Caco-2 (cell line): ENCODE results near the gene MYDGF. TPM values are rescaled to one million over a fixed set of nuclear protein-coding genes. Genes with fewer than 3 reads are reported as not detected.

Experiments
- BruUV-seq: library from RNA; stranded (reverse); fragments of 400-500 nt; replicated peaks from 2 replicates; lab custom pipeline; 2021; lab: Mats Ljungman, UMichigan
- CTCF ChIA-PET: fragments of 300-600 bp; sonication (Branson Sonifier 250); formaldehyde crosslinking; loops from one replicate; lab custom pipeline; 2022; ENCODE audit warnings: antibody characterized with exemption; lab: Charles Lee
- POLR2A ChIA-PET: fragments of 300-600 bp; sonication (Branson Sonifier 250); formaldehyde crosslinking; loops from one replicate; lab custom pipeline; 2022; ENCODE audit warnings: antibody characterized with exemption; lab: Charles Lee
- DNase-seq, 2 experiments: peaks; one replicate each; pipeline versions ENCODE4 v3.0.0 to v3.0.0-alpha.2; 2020 to 2022
- H3K27me3 ChIP-seq: replicated peaks from 2 replicates; pipeline ENCODE4 v1.6.0; 2011; ENCODE audit warnings: low read length; ENCODE audit not compliant: control insufficient read depth, insufficient read depth
- H3K36me3 ChIP-seq: 2 replicates; pipeline ENCODE4 v1.5.1; 2011; ENCODE audit warnings: low read length; ENCODE audit not compliant: control insufficient read depth, insufficient read depth
- H3K4me1 ChIP-seq: fragments of 250-450 bp; sonication (Bioruptor Pico); 2 replicates; pipeline ENCODE4 v1.5.1; 2020; ENCODE audit warnings: mild to moderate bottlenecking
- H3K4me3 ChIP-seq: 2 replicates; pipeline ENCODE4 v1.5.1; 2011; ENCODE audit warnings: low read depth, mild to moderate bottlenecking, control low read depth, low read length
- H3K9me3 ChIP-seq: fragments of 250-450 bp; sonication (Bioruptor Pico); 2 replicates; pipeline ENCODE4 v1.5.1; 2020; ENCODE audit warnings: mild to moderate bottlenecking, moderate library complexity
- H3K27ac Mint-ChIP-seq: one replicate; pipeline ENCODE4 v1.8.0; 2022; ENCODE audit warnings: mixed read lengths; ENCODE audit not compliant: unreplicated experiment
- H3K27me3 Mint-ChIP-seq: one replicate; pipeline ENCODE4 v1.8.0; 2022; ENCODE audit warnings: mixed read lengths; ENCODE audit not compliant: insufficient read depth, unreplicated experiment
- H3K36me3 Mint-ChIP-seq: one replicate; pipeline ENCODE4 v1.8.0; 2022; ENCODE audit warnings: mild to moderate bottlenecking, mixed read lengths; ENCODE audit not compliant: insufficient read depth, unreplicated experiment
- H3K4me1 Mint-ChIP-seq: one replicate; pipeline ENCODE4 v1.8.0; 2022; ENCODE audit warnings: low read depth, mixed read lengths; ENCODE audit not compliant: unreplicated experiment
- H3K4me3 Mint-ChIP-seq: one replicate; pipeline ENCODE4 v1.8.0; 2022; ENCODE audit warnings: mild to moderate bottlenecking, moderate library complexity, mixed read lengths; ENCODE audit not compliant: unreplicated experiment
- H3K9me3 Mint-ChIP-seq: one replicate; pipeline ENCODE4 v1.8.0; 2022; ENCODE audit warnings: mixed read lengths; ENCODE audit not compliant: unreplicated experiment
- intact Hi-C: fragments of 100-400 bp; cut with micrococcal nuclease; formaldehyde crosslinking; loops from one replicate; pipeline ENCODE4 v1.10.0; 2022; ENCODE audit not compliant: unreplicated experiment
- total RNA-seq: library from RNA; stranded (reverse); gene quantifications from 2 replicates; pipeline ENCODE4 v1.2.3, GENCODE V29; 2022
- TF ChIP-seq, protein P1 (sequence below), 2 experiments: fragments of 200-600 bp in 1 of 2; IDR thresholded peaks; 1 replicate in 1 of 2; 2 replicates in 1 of 2; pipeline versions ENCODE4 v1.5.1 to v1.8.0; 2011 to 2022; ENCODE audit warnings: antibody characterized with exemption in 1 of 2, control low read depth in 1 of 2, inconsistent platforms in 1 of 2, low read depth in 1 of 2, low read length in 1 of 2, mild to moderate bottlenecking in 1 of 2, moderate library complexity in 1 of 2; ENCODE audit not compliant: insufficient read depth in 1 of 2, severe bottlenecking in 1 of 2, unreplicated experiment in 1 of 2

Gene MYDGF
- total RNA-seq, 1 experiment from 2014 or later, result 106 TPM

DNA sequence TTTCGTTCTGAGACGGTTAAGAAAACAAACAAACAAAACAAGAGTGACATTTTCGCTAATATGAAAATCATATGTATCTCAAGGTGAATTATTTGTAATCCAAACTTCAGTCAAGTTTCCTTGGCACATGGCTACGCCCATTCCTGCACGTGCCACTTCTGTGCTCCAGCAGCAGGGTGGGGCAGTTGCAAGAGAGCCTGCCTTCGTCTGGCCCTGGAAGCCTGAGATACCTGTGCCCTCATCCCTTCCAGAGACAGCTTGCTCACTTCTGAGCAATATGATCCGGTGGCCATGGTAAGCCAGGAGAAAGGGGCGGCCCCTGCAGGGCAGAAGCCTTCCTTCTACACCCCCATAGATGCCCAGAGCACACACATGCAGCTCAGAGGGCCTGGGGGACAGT, 31.4 kb upstream of the MYDGF start:
- Histone ChIP-seq H3K4me3 (no peak overlapping the region), H3K9me3 (no peaks in the 10 kb centered on the region), H3K36me3 (peaks cover 3% of the 10 kb centered on the region), H3K27me3 (no peaks in the 10 kb centered on the region), H3K4me1 (peaks cover 12% of the 10 kb centered on the region)
- intact Hi-C loops, result no loop called here
- Mint-ChIP-seq H3K4me3 (no peak overlapping the region), H3K9me3 (no peaks in the 10 kb centered on the region), H3K27me3 (no peaks in the 10 kb centered on the region), H3K4me1 (no peaks in the 10 kb centered on the region), H3K36me3 (peaks cover 53% of the 10 kb centered on the region), H3K27ac (no peak overlapping the region)
- CTCF ChIA-PET, result no interaction called here
- DNase-seq, result no peak
- TF ChIP-seq, protein P1, sequence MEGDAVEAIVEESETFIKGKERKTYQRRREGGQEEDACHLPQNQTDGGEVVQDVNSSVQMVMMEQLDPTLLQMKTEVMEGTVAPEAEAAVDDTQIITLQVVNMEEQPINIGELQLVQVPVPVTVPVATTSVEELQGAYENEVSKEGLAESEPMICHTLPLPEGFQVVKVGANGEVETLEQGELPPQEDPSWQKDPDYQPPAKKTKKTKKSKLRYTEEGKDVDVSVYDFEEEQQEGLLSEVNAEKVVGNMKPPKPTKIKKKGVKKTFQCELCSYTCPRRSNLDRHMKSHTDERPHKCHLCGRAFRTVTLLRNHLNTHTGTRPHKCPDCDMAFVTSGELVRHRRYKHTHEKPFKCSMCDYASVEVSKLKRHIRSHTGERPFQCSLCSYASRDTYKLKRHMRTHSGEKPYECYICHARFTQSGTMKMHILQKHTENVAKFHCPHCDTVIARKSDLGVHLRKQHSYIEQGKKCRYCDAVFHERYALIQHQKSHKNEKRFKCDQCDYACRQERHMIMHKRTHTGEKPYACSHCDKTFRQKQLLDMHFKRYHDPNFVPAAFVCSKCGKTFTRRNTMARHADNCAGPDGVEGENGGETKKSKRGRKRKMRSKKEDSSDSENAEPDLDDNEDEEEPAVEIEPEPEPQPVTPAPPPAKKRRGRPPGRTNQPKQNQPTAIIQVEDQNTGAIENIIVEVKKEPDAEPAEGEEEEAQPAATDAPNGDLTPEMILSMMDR (IDR thresholded peaks at IDR 0.05; ENCODE audit: insufficient read depth in 1 of 2, low read depth in 1 of 2, low read length in 1 of 2, severe bottlenecking in 1 of 2, unreplicated experiment in 1 of 2), result no peak
- BruUV-seq, result no TSS peak
- POLR2A ChIA-PET, result no interaction called here

DNA sequence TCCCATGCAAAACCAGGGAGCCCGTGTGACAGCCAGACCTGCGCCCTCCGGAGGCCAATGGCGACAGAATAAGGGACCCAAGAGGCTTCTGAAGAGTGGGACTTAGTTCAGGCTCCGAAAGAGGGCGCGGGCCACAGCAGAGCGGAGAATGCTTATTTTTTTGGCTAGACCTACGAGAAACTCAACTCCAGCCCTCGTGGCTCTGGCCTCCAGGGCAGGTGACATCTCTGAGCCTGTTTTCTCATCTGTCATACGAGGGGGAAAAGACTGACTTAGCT, 30.5 kb upstream of the MYDGF start:
- Histone ChIP-seq H3K27me3 (no peaks in the 10 kb centered on the region), H3K36me3 (peaks cover 3% of the 10 kb centered on the region), H3K9me3 (no peaks in the 10 kb centered on the region), H3K4me3 (no peak overlapping the region), H3K4me1 (peaks cover 6% of the 10 kb centered on the region)
- Mint-ChIP-seq H3K4me3 (no peak overlapping the region), H3K9me3 (no peaks in the 10 kb centered on the region), H3K27me3 (no peaks in the 10 kb centered on the region), H3K27ac (no peak overlapping the region), H3K36me3 (peaks cover 62% of the 10 kb centered on the region), H3K4me1 (no peaks in the 10 kb centered on the region)
- no TSS peak for BruUV-seq
- no peak for DNase-seq
- intact Hi-C loops, result no loop called here
- ChIA-PET POLR2A (no interaction called here), CTCF (no interaction called here)
- TF ChIP-seq, protein P1 (IDR thresholded peaks at IDR 0.05; ENCODE audit: insufficient read depth in 1 of 2, low read depth in 1 of 2, low read length in 1 of 2, severe bottlenecking in 1 of 2, unreplicated experiment in 1 of 2), result no peak

DNA sequence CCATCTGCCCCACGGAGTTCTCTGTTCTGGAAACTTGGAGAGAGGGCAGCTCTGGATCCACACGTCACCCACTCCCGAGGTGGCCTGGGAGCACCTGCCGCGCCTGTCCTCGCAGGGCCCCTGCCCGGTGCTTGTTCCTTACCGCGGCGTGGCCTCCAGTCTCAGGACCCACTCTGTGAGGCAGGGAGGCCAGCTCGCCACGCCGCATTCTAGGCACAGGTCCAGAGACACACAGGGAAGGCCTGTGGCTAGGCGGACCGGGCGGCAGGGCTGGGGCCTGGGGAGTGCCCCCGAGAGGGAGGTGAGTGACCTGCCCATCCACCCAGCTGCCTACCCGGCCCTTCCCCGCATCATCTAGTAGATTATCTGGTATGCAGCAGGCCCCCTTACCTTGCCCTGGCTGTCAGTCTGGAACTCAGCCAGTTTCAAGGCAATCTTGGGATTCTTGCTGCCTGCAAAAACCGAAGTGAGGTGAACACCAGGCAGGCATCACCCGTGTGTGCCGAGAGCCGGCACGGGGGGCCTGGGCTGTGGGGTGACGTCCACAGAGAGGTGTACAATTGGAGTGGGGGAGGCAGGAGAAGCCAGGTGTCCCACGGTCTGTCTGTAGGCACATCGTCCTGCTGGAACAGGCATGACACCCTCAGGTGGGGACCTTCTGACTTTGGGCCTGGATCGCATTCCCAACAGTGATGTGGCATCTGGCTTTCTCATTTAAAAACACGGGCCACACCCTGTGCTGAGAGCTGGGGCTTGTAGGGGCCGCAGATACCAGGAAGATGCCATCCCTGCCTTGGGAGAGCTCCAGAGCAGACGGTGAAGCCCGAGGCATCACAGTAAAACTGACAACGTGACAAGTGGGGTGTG, 29.9 kb upstream of the MYDGF start:
- TF ChIP-seq, protein P1 (IDR thresholded peaks at IDR 0.05; ENCODE audit: insufficient read depth in 1 of 2, low read depth in 1 of 2, low read length in 1 of 2, severe bottlenecking in 1 of 2, unreplicated experiment in 1 of 2), result no peak
- peaks cover 4% of the 10 kb centered on the region for H3K36me3 ChIP-seq
- intact Hi-C loops, result no loop called here
- no peaks in the 10 kb centered on the region for H3K9me3 ChIP-seq
- no peaks in the 10 kb centered on the region for H3K4me1 Mint-ChIP-seq
- CTCF ChIA-PET, result no interaction called here
- H3K27me3 ChIP-seq, result no peaks in the 10 kb centered on the region
- POLR2A ChIA-PET, result no interaction called here
- no peak overlapping the region for H3K4me3 ChIP-seq
- no peaks in the 10 kb centered on the region for H3K9me3 Mint-ChIP-seq
- no peak overlapping the region for H3K4me3 Mint-ChIP-seq
- H3K27me3 Mint-ChIP-seq, result no peaks in the 10 kb centered on the region
- no peak for DNase-seq
- no peak overlapping the region for H3K27ac Mint-ChIP-seq
- H3K36me3 Mint-ChIP-seq, result peaks cover 65% of the 10 kb centered on the region
- peaks cover under 1% of the 10 kb centered on the region; the same call in 1 of the 2 replicates for H3K4me1 ChIP-seq
- BruUV-seq, result no TSS peak
